Measurements from ENCODE around the gene SP7. TPM values are rescaled to one million over a fixed set of nuclear protein-coding genes. Genes with fewer than 3 reads are reported as not detected.

Gene SP7
- total and polyA plus RNA-seq, 9 of the 15 experiments (the other 6 are each of a cell fraction or from before 2014, with no cell fraction given), result 0.04 TPM; not detected in 8

- peak; percentile 99 for ATAC-seq
- Histone ChIP-seq H3K4me1 (replicated peaks in 1 of 2; ENCODE audit: control insufficient read depth in 2 of 2, insufficient read depth in 2 of 2, low read length in 2 of 2) (peaks cover 23 to 28% of the 10 kb centered on the region in 2 experiments; a peak in 4 of 5 replicates), H2AFZ (ENCODE audit: low read depth, low read length) (peak within 1 kb of the TSS; percentile 99), H4K20me1 (replicated peaks; ENCODE audit: control insufficient read depth, insufficient read depth, low read length) (no peaks in the 10 kb centered on the region), H3K9me1 (ENCODE audit: control insufficient read depth, insufficient read depth, low read length) (no peaks in the 10 kb centered on the region), H3K36me3 (ENCODE audit: control insufficient read depth, insufficient read depth, low read length) (peaks cover 77% of the 10 kb centered on the region), H3K27ac (ENCODE audit: extremely low read depth, low read depth, low read length) (peak within 1 kb of the TSS; percentile 88), H3K27me3 (ENCODE audit: control insufficient read depth in 2 of 2, insufficient read depth in 2 of 2, low read length in 2 of 2) (no peaks in the 10 kb centered on the region), H3K9ac (ENCODE audit: insufficient read depth in 1 of 2, low read depth in 2 of 2, low read length in 2 of 2) (peak within 1 kb of the TSS; percentile 94 to 95), H3K79me2 (ENCODE audit: control insufficient read depth, insufficient read depth, low read length) (peaks cover 28% of the 10 kb centered on the region), H3K9me3 (replicated peaks; ENCODE audit: control insufficient read depth, insufficient read depth, low read depth, low read length) (no peaks in the 10 kb centered on the region), H3K4me3 (peak within 1 kb of the TSS; percentile 70), H3K4me2 (ENCODE audit: insufficient read depth, low read length) (peak within 1 kb of the TSS; percentile 100)
- peak; percentile 98 for FAIRE-seq
- peak; percentile 85 to 96 (median 88) for DNase-seq (ENCODE audit: extremely low read depth in 1 of 4, low spot score in 3 of 4)
- intact Hi-C loops (cut with micrococcal nuclease) (loop anchor here (1.0 kb wide), 1 partner anchor 26 kb away; the partner anchor contains the start of gene AAAS), in situ Hi-C loops (cut with MboI) (no loop called here)
- no TSS peak for BruUV-seq (replicated peaks)
- ChIA-PET POLR2A (interaction anchor here (0.5 to 1.7 kb wide), 22 partner anchors 9 to 222 kb away, joined by 3 to 16 read pairs (median 4); partner anchors contain the start of genes AAAS and TARBP2), CTCF (ENCODE audit: low intra/inter-chr PET ratio) (no interaction called here)
- WGBS (ENCODE audit: insufficient coverage, low coverage, missing lambda C conversion rate), result 3% methylated on average over 39 of the region's 42 CpGs
- no peak for TF ChIP-seq ETS2 (tag; IDR thresholded peaks at IDR 0.05; ENCODE audit: borderline replicate concordance, poor library complexity, severe bottlenecking)
- peak; percentile 47; the same call in 1 of the 2 replicates for TF ChIP-seq JUN (IDR thresholded peaks at IDR 0.05; ENCODE audit: borderline replicate concordance, low read depth, low read length)
- no peak for TF ChIP-seq JUN (CRISPR knock-in tag; IDR thresholded peaks at IDR 0.05; ENCODE audit: borderline replicate concordance)
- no peak for TF ChIP-seq GATAD2B (IDR thresholded peaks at IDR 0.05; ENCODE audit: borderline replicate concordance)
- no peak for TF ChIP-seq COPS2 (conservative IDR thresholded peaks at IDR 0.05)
- peak; percentile 92; the same call in 1 of the 2 replicates for TF ChIP-seq KAT7 (CRISPR knock-in tag; IDR thresholded peaks at IDR 0.05; ENCODE audit: borderline replicate concordance)
- no peak for TF ChIP-seq XRCC3 (IDR thresholded peaks at IDR 0.05)
- peak; percentile 52 to 56; a peak in 2 of 4 replicates for TF ChIP-seq FOXK2 (conservative IDR thresholded peaks at IDR 0.05 in 1 of 2, IDR thresholded peaks at IDR 0.05 in 1 of 2; ENCODE audit: low read depth in 2 of 2)
- no peak for TF ChIP-seq ATF1 (CRISPR knock-in tag; IDR thresholded peaks at IDR 0.05)
- TF ChIP-seq ATF1 (tag; IDR thresholded peaks at IDR 0.05), result peak; percentile 74
- TF ChIP-seq ELK1 (CRISPR knock-in tag; IDR thresholded peaks at IDR 0.05), result no peak
- TF ChIP-seq POLR2H (tag; IDR thresholded peaks at IDR 0.05; ENCODE audit: low read depth), result peak; percentile 75
- TF ChIP-seq ZBTB17 (CRISPR knock-in tag; IDR thresholded peaks at IDR 0.05), result no peak
- TF ChIP-seq POLR3G (IDR thresholded peaks at IDR 0.05; ENCODE audit: extremely low read depth, insufficient read length, insufficient replicate concordance), result no peak
- TF ChIP-seq SIRT6 (IDR thresholded peaks at IDR 0.05; ENCODE audit: low read depth, low read length), result no peak
- TF ChIP-seq WHSC1 (IDR thresholded peaks at IDR 0.05; ENCODE audit: low read length), result no peak
- no peak for TF ChIP-seq ZEB2 (IDR thresholded peaks at IDR 0.05)
- TF ChIP-seq ZNF311 (CRISPR knock-in tag; IDR thresholded peaks at IDR 0.05), result no peak
- TF ChIP-seq NCOR1 (IDR thresholded peaks at IDR 0.05), result no peak
- no peak for TF ChIP-seq BRD9 (IDR thresholded peaks at IDR 0.05; ENCODE audit: low read depth, partially characterized antibody)
- TF ChIP-seq ZNF589 (CRISPR knock-in tag; IDR thresholded peaks at IDR 0.05; ENCODE audit: low read depth), result no peak
- no peak for TF ChIP-seq ZFP30 (CRISPR knock-in tag; IDR thresholded peaks at IDR 0.05; ENCODE audit: borderline replicate concordance)
- peak; percentile 79 for TF ChIP-seq HCFC1 (IDR thresholded peaks at IDR 0.05; ENCODE audit: low read depth, low read length)
- no peak for TF ChIP-seq STAT5A (IDR thresholded peaks at IDR 0.05; ENCODE audit: borderline replicate concordance, low read length)
- TF ChIP-seq FOSL1 (tag; conservative IDR thresholded peaks at IDR 0.05), result no peak
Observed at GRCh38 chr12:53295070-53295890, 40.9 kb downstream of the SP7 start, which contains the start of gene PFDN5. Gene PFDN5 (plus strand): TSS chr12:53295542. CDS start chr12:53295568, 26 bp downstream.

All from K562 (cell line).